KOPT-K1 (cell line): Measurements from ENCODE around the gene BPGM.
"Not testable (repeated sequence)": the region's sequence is repeated elsewhere in the genome, so short reads cannot be mapped to it uniquely, and the experiment has no call there.

Experiments used
- H3K27ac ChIP-seq: fragments of 200-600 bp; sonication (generic); 2 replicates; pipeline ENCODE4 v1.5.1; 2016; ENCODE audit warnings: antibody characterized with exemption, mild to moderate bottlenecking, low read depth, low read length; ENCODE audit not compliant: poor library complexity, severe bottlenecking
- H3K36me3 ChIP-seq: fragments of 200-600 bp; sonication (generic); 2 replicates; pipeline ENCODE4 v1.5.1; 2017; ENCODE audit warnings: antibody characterized with exemption, mild to moderate bottlenecking, low read length, moderate library complexity; ENCODE audit not compliant: insufficient read depth
- H3K9me3 ChIP-seq: fragments of 200-600 bp; sonication (generic); 2 replicates; pipeline ENCODE4 v1.5.1; 2017; ENCODE audit warnings: antibody characterized with exemption, low read length, mild to moderate bottlenecking; ENCODE audit not compliant: insufficient read depth, poor library complexity, severe bottlenecking

The BPGM gene

GRCh38 chr7:134641981-134642380 lies 4.7 kb upstream of the BPGM start:
- not testable (repeated sequence) for H3K36me3 ChIP-seq, H3K27ac ChIP-seq
- H3K9me3 ChIP-seq: peaks cover 10% of the 10 kb centered on the region

- peaks cover 10% of the 10 kb centered on the region for H3K9me3 ChIP-seq
- H3K36me3 ChIP-seq: no peaks in the 10 kb centered on the region
- H3K27ac ChIP-seq: no peak overlapping the region
Observed at GRCh38 chr7:134643131-134643530, 3.5 kb upstream of the BPGM start.

- peaks cover 10% of the 10 kb centered on the region for H3K9me3 ChIP-seq
- H3K27ac ChIP-seq: peak overlapping the region; percentile 61
- H3K36me3 ChIP-seq: no peaks in the 10 kb centered on the region
Observed at GRCh38 chr7:134645478-134645877, 1.2 kb upstream of the BPGM start.

GRCh38 chr7:134645935-134646334 lies 718 bp upstream of the BPGM start:
- Histone ChIP-seq H3K36me3 (no peaks in the 10 kb centered on the region), H3K27ac (peak overlapping the region; percentile 61), H3K9me3 (peaks cover 10% of the 10 kb centered on the region)

- Histone ChIP-seq H3K36me3 (no peaks in the 10 kb centered on the region), H3K9me3 (no peaks in the 10 kb centered on the region), H3K27ac (no peak overlapping the region)
Observed at GRCh38 chr7:134648456-134648855, 1.8 kb downstream of the BPGM start.

GRCh38 chr7:134649226-134649775 lies 2.6 kb downstream of the BPGM start:
- no peaks in the 10 kb centered on the region for H3K36me3 ChIP-seq
- no peak overlapping the region for H3K27ac ChIP-seq
- no peaks in the 10 kb centered on the region for H3K9me3 ChIP-seq

- no peaks in the 10 kb centered on the region for H3K36me3 ChIP-seq
- H3K27ac ChIP-seq: no peak overlapping the region
- H3K9me3 ChIP-seq: peaks cover 8% of the 10 kb centered on the region
Observed at GRCh38 chr7:134651991-134652390, 5.3 kb downstream of the BPGM start.

GRCh38 chr7:134654104-134654775 lies 7.6 kb downstream of the BPGM start:
- Histone ChIP-seq H3K9me3 (peaks cover 8% of the 10 kb centered on the region), H3K36me3 (no peaks in the 10 kb centered on the region), H3K27ac (no peak overlapping the region)

GRCh38 chr7:134657526-134657925 lies 10.9 kb downstream of the BPGM start:
- Histone ChIP-seq H3K27ac (no peak overlapping the region), H3K9me3 (peaks cover 8% of the 10 kb centered on the region), H3K36me3 (peaks cover 10% of the 10 kb centered on the region; the same call in 1 of the 2 replicates)

GRCh38 chr7:134660242-134660785 lies 13.7 kb downstream of the BPGM start:
- Histone ChIP-seq H3K27ac (no peak overlapping the region), H3K36me3 (peaks cover 10% of the 10 kb centered on the region; the same call in 1 of the 2 replicates), H3K9me3 (peaks cover 8% of the 10 kb centered on the region)

- H3K27ac ChIP-seq: no peak overlapping the region
- H3K9me3 ChIP-seq: peaks cover 2% of the 10 kb centered on the region
- H3K36me3 ChIP-seq: peaks cover 10% of the 10 kb centered on the region; the same call in 1 of the 2 replicates
Observed at GRCh38 chr7:134660961-134661376, 14.3 kb downstream of the BPGM start.

- Histone ChIP-seq H3K9me3 (no peaks in the 10 kb centered on the region), H3K27ac (no peak overlapping the region), H3K36me3 (peaks cover 17% of the 10 kb centered on the region; the same call in 1 of the 2 replicates)
Observed at GRCh38 chr7:134662166-134662870, 15.7 kb downstream of the BPGM start.

GRCh38 chr7:134662871-134663205 lies 16.2 kb downstream of the BPGM start:
- no peaks in the 10 kb centered on the region for H3K9me3 ChIP-seq
- H3K27ac ChIP-seq: no peak overlapping the region
- H3K36me3 ChIP-seq: peaks cover 17% of the 10 kb centered on the region; the same call in 1 of the 2 replicates

GRCh38 chr7:134665045-134665444 lies 18.4 kb downstream of the BPGM start:
- peaks cover 17% of the 10 kb centered on the region; the same call in 1 of the 2 replicates for H3K36me3 ChIP-seq
- H3K9me3 ChIP-seq, H3K27ac ChIP-seq: not testable (repeated sequence)

GRCh38 chr7:134667899-134668298 lies 21.2 kb downstream of the BPGM start:
- Histone ChIP-seq H3K36me3 (peaks cover 7% of the 10 kb centered on the region; the same call in 1 of the 2 replicates), H3K27ac (no peak overlapping the region), H3K9me3 (no peaks in the 10 kb centered on the region)
